ENCODE measurements around the gene CFAP251. TPM values are rescaled to one million over a fixed set of nuclear protein-coding genes. Genes with fewer than 3 reads are reported as not detected.

CFAP251 gene
- total RNA-seq, 2 experiments from 2014 or later, result 2.0 to 2.9 TPM

- H3K27me3 Mint-ChIP-seq, result peaks cover 2% of the 10 kb centered on the region
- H3K27ac Mint-ChIP-seq, result no peak overlapping the region
- TF ChIP-seq CTCF (IDR thresholded peaks at IDR 0.05), result no peak
- peak; percentile 12 for ATAC-seq
- H3K4me3 Mint-ChIP-seq, result no peak overlapping the region
- no peak for DNase-seq
- POLR2A ChIA-PET, result no interaction called here
- peaks cover 19% of the 10 kb centered on the region for H3K4me1 Mint-ChIP-seq (ENCODE audit: low read depth)
- CTCF ChIA-PET, result interaction anchor here (1.2 to 2.2 kb wide), 3 partner anchors 26 to 236 kb away, joined by 3 to 8 read pairs (median 4); partner anchors contain the start of gene RHOF
- H3K36me3 Mint-ChIP-seq (ENCODE audit: low read depth), result no peaks in the 10 kb centered on the region
- no peaks in the 10 kb centered on the region for H3K9me3 Mint-ChIP-seq
- intact Hi-C loops (cut with micrococcal nuclease), result no loop called here
These were observed 111.4 kb downstream of the CFAP251 start for GRCh38 chr12:122029620-122030423.

- Mint-ChIP-seq H3K36me3 (ENCODE audit: low read depth) (no peaks in the 10 kb centered on the region), H3K4me3 (no peak overlapping the region), H3K9me3 (no peaks in the 10 kb centered on the region), H3K27me3 (peaks cover 2% of the 10 kb centered on the region), H3K27ac (no peak overlapping the region), H3K4me1 (ENCODE audit: low read depth) (peaks cover 19% of the 10 kb centered on the region)
- no peak for TF ChIP-seq CTCF (IDR thresholded peaks at IDR 0.05)
- ATAC-seq (no peak), DNase-seq (no peak)
- intact Hi-C loops (cut with micrococcal nuclease), result no loop called here
- POLR2A ChIA-PET, result no interaction called here
- CTCF ChIA-PET, result interaction anchor here (1.2 to 1.9 kb wide), 4 partner anchors 26 to 236 kb away, joined by 3 to 6 read pairs (median 4); partner anchors contain the start of genes CFAP251 and RHOF
These were observed 112.1 kb downstream of the CFAP251 start for GRCh38 chr12:122030424-122031035.

GRCh38 chr12:122031342-122032216 lies 113.2 kb downstream of the CFAP251 start:
- intact Hi-C loops (cut with micrococcal nuclease), result no loop called here
- H3K4me3 Mint-ChIP-seq, result no peak overlapping the region
- no peak overlapping the region for H3K27ac Mint-ChIP-seq
- H3K27me3 Mint-ChIP-seq, result peaks cover 2% of the 10 kb centered on the region
- CTCF ChIA-PET, result interaction anchor here (0.8 to 1.9 kb wide), 6 partner anchors 11 to 160 kb away, joined by 3 to 6 read pairs (median 4); partner anchors contain the start of genes BCL7A, CFAP251 and PSMD9
- POLR2A ChIA-PET, result interaction anchor here (0.5 kb wide), 1 partner anchor 10 kb away, joined by 4 read pairs; the partner anchor contains the start of gene BCL7A
- peak; percentile 75 for DNase-seq
- H3K4me1 Mint-ChIP-seq (ENCODE audit: low read depth), result peaks cover 19% of the 10 kb centered on the region
- peak; percentile 86 for ATAC-seq
- no peaks in the 10 kb centered on the region for H3K9me3 Mint-ChIP-seq
- H3K36me3 Mint-ChIP-seq (ENCODE audit: low read depth), result peaks cover 2% of the 10 kb centered on the region
- TF ChIP-seq CTCF (IDR thresholded peaks at IDR 0.05), result peak; percentile 84

- Mint-ChIP-seq H3K36me3 (ENCODE audit: low read depth) (peaks cover 2% of the 10 kb centered on the region), H3K27ac (no peak overlapping the region), H3K27me3 (peaks cover 2% of the 10 kb centered on the region), H3K4me1 (ENCODE audit: low read depth) (peaks cover 19% of the 10 kb centered on the region), H3K9me3 (no peaks in the 10 kb centered on the region), H3K4me3 (no peak overlapping the region)
- TF ChIP-seq CTCF (IDR thresholded peaks at IDR 0.05), result no peak
- no peak for DNase-seq
- ChIA-PET CTCF (interaction anchor here (0.8 to 1.9 kb wide), 6 partner anchors 10 to 238 kb away, joined by 3 to 6 read pairs (median 3); partner anchors contain the start of genes BCL7A, CFAP251 and PSMD9), POLR2A (no interaction called here)
- ATAC-seq, result no peak
- intact Hi-C loops (cut with micrococcal nuclease), result no loop called here
These were observed 114.2 kb downstream of the CFAP251 start for GRCh38 chr12:122032580-122032979.

Data from activated CD8-positive, alpha-beta T cell treated with anti-CD3 and anti-CD28 coated beads for 36 hours (primary cell).